ENCODE results near the gene FBXO24. TPM values are rescaled to one million over a fixed set of nuclear protein-coding genes. Genes with fewer than 3 reads are reported as not detected.

FBXO24 gene
- total RNA-seq, 6 experiments from 2014 or later: 0.25 to 1.0 (median 0.45) TPM

- intact Hi-C loops (cut with DNase I): no loop called here
- WGBS (ENCODE audit: insufficient coverage, low coverage, low lambda C conversion rate, missing lambda C conversion rate): 80% methylated on average over 2 of the region's 28 CpGs
- Histone ChIP-seq H3K9me3 (no peaks in the 10 kb centered on the region), H3K36me3 (peaks cover 0 to 66% (median 16%) of the 10 kb centered on the region in 4 donors), H3K27me3 (no peaks in the 10 kb centered on the region), H3K27ac (no peak overlapping the region), H3K4me3 (no peak overlapping the region), H3K4me1 (peaks cover 0 to 14% (median 5%) of the 10 kb centered on the region in 4 donors)
- DNase-seq: no peak
- ATAC-seq: no peak
- TF ChIP-seq, protein P1, sequence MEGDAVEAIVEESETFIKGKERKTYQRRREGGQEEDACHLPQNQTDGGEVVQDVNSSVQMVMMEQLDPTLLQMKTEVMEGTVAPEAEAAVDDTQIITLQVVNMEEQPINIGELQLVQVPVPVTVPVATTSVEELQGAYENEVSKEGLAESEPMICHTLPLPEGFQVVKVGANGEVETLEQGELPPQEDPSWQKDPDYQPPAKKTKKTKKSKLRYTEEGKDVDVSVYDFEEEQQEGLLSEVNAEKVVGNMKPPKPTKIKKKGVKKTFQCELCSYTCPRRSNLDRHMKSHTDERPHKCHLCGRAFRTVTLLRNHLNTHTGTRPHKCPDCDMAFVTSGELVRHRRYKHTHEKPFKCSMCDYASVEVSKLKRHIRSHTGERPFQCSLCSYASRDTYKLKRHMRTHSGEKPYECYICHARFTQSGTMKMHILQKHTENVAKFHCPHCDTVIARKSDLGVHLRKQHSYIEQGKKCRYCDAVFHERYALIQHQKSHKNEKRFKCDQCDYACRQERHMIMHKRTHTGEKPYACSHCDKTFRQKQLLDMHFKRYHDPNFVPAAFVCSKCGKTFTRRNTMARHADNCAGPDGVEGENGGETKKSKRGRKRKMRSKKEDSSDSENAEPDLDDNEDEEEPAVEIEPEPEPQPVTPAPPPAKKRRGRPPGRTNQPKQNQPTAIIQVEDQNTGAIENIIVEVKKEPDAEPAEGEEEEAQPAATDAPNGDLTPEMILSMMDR (IDR thresholded peaks at IDR 0.05): no peak
- TF ChIP-seq POLR2A (IDR thresholded peaks at IDR 0.05): no peak
These were observed 7.6 kb upstream of the FBXO24 start for GRCh38 chr7:100578246-100579183.

GRCh38 chr7:100580466-100581283 lies 5.5 kb upstream of the FBXO24 start:
- intact Hi-C loops (cut with DNase I): loop anchor here in 1 of 2 donors (10.0 kb wide), 1 partner anchor 94 kb away; the partner anchor contains the start of gene GNB2
- Histone ChIP-seq H3K4me1 (peaks cover 0 to 21% (median 5%) of the 10 kb centered on the region in 4 donors), H3K27me3 (no peaks in the 10 kb centered on the region), H3K27ac (no peak overlapping the region), H3K4me3 (no peak overlapping the region), H3K36me3 (peaks cover 0 to 56% (median 16%) of the 10 kb centered on the region in 4 donors), H3K9me3 (no peaks in the 10 kb centered on the region)
- ATAC-seq (no peak), DNase-seq (peak in 1 of 3 donors; percentile 43)
- TF ChIP-seq, protein P1 (IDR thresholded peaks at IDR 0.05): no peak
- no peak for TF ChIP-seq POLR2A (IDR thresholded peaks at IDR 0.05)
- 80% methylated on average over 5 of the region's 11 CpGs for WGBS (ENCODE audit: insufficient coverage, low coverage, low lambda C conversion rate, missing lambda C conversion rate)

GRCh38 chr7:100582041-100582579 lies 4.0 kb upstream of the FBXO24 start:
- DNase-seq (peak in 1 of 3 donors; percentile 54), ATAC-seq (no peak)
- Histone ChIP-seq H3K9me3 (no peaks in the 10 kb centered on the region), H3K4me3 (no peak overlapping the region), H3K27me3 (no peaks in the 10 kb centered on the region), H3K4me1 (peaks cover 0 to 21% (median 6%) of the 10 kb centered on the region in 4 donors), H3K27ac (no peak overlapping the region), H3K36me3 (peaks cover 0 to 45% (median 14%) of the 10 kb centered on the region in 4 donors)
- TF ChIP-seq POLR2A (IDR thresholded peaks at IDR 0.05): no peak
- TF ChIP-seq, protein P1 (IDR thresholded peaks at IDR 0.05): no peak
- intact Hi-C loops (cut with DNase I): loop anchor here in 1 of 2 donors (10.0 kb wide), 1 partner anchor 93 kb away; the partner anchor contains the start of gene GNB2
- WGBS (ENCODE audit: insufficient coverage, low coverage, low lambda C conversion rate, missing lambda C conversion rate): 93% methylated on average over 6 of the region's 20 CpGs

- H3K4me3 ChIP-seq: peak overlapping the region in 1 of 3 donors; percentile 99
- H3K4me1 ChIP-seq: peaks cover 0 to 21% (median 7%) of the 10 kb centered on the region in 4 donors
These were observed 3.5 kb upstream of the FBXO24 start for GRCh38 chr7:100582650-100583049.

More at GRCh38 chr7:100582650-100583049, 3.5 kb upstream of the FBXO24 start:
- DNase-seq: no peak
- TF ChIP-seq POLR2A (IDR thresholded peaks at IDR 0.05): no peak
- TF ChIP-seq, protein P1 (IDR thresholded peaks at IDR 0.05): no peak
- no peaks in the 10 kb centered on the region for H3K27me3 ChIP-seq
- ATAC-seq: no peak
- peak overlapping the region in 1 of 3 donors; percentile 53 for H3K27ac ChIP-seq
- peaks cover 0 to 39% (median 14%) of the 10 kb centered on the region in 4 donors for H3K36me3 ChIP-seq
- 52% methylated on average over 6 of the region's 11 CpGs for WGBS (ENCODE audit: insufficient coverage, low coverage, low lambda C conversion rate, missing lambda C conversion rate)
- no peaks in the 10 kb centered on the region for H3K9me3 ChIP-seq
- intact Hi-C loops (cut with DNase I): loop anchor here in 1 of 2 donors (10.0 kb wide), 1 partner anchor 92 kb away; the partner anchor contains the start of gene GNB2

Measured in right lobe of liver (tissue), 6 donors.